HG02938 (cell line): ENCODE results near the gene ORAI3.

Experiments used
- ATAC-seq: cut with Tn5 transposase; IDR thresholded peaks from one replicate; pipeline ENCODE4 v1.9.1; 2021; ENCODE audit warnings: mild to moderate bottlenecking, moderate library complexity; ENCODE audit not compliant: unreplicated experiment

ORAI3 gene

DNA sequence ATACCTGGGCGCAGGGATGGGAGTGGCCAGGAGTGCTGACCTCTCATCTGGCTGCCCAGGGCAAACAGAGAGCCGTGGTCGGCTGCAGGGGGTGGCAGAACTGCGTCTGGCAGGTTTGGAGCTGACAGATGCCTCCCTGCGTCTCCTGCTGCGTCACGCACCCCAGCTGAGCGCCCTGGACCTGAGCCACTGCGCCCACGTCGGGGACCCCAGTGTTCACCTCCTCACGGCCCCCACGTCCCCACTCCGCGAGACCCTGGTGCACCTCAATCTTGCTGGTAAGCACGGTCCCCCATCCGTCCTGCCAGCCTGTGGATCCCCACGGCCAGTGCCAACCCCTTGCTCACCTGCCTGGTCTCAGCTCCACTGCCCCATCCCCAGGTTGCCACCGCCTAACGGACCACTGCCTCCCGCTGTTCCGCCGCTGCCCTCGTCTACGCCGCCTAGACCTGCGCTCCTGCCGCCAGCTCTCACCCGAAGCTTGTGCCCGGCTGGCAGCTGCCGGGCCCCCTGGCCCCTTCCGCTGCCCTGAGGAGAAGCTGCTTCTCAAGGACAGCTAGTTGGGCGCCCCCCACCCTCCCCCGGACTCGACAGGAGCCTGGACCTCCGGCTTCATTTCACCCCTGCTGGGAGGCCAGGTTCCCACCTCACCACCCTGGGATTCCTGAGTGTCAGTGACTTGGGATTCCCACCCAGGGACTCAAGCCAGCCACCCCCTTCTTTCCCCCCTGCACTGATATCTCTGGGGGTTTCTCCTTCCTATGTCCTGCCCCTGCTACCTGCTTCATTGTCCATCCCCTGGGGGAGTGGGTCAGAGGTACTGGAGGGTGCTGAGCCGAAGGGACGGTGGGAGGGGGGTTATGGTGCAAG is 2.0 kb upstream of the ORAI3 start:
- ATAC-seq: no peak

DNA sequence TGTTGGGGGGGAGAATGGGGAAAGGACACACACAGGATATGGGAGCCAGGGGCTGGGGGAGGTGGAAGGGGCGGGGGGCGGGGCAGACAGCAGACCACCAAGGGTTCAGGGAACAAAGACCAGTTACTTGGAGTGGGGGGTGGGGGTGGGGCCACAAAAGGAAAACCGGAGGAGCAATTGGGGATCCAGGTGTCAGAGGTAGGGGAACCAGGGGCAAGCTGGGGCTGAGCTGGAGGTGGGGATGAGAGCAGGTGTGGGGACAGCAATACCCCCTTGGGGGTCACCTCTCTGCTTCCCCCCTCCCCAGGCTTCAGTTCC is 1.4 kb upstream of the ORAI3 start:
- ATAC-seq: no peak

DNA sequence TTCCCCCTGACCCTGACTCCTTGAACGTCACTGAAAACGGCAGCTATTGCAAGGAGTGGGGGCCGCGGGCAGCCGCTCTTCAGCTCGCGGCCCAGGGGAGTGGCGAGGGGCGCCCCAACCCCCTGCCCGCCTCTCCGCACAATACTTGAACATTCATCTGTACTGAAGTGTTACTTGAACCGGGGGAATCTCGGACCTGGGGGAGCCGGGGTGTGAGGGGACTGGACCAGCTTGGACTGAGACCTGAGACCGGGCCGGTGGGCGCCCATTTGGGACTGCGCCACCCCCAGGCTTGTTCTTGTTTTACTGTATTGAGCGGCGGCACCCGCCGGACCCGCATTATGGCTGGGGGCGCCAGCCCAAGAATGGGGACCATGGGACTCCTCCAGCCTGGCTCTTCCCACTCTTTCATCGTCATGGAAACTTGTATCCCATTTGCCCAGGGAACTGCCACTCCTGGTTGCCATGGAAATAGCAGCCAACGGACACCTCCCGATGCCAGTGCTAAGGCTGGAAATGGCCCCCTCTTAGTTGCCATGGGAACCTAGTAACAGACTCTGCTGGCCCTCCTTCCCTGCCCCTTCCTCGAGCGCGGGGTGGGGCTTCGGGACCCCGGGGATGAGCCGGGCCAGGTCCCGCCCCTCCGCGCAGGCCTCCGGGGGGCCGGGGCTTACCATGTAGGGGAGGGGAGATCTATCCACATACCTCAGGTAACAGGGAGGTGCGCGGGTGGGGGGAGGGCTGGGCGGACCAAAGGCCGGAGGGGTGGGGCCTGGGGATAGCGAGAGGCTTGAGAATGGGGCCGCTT is 805 bp upstream of the ORAI3 start:
- ATAC-seq: no peak

DNA sequence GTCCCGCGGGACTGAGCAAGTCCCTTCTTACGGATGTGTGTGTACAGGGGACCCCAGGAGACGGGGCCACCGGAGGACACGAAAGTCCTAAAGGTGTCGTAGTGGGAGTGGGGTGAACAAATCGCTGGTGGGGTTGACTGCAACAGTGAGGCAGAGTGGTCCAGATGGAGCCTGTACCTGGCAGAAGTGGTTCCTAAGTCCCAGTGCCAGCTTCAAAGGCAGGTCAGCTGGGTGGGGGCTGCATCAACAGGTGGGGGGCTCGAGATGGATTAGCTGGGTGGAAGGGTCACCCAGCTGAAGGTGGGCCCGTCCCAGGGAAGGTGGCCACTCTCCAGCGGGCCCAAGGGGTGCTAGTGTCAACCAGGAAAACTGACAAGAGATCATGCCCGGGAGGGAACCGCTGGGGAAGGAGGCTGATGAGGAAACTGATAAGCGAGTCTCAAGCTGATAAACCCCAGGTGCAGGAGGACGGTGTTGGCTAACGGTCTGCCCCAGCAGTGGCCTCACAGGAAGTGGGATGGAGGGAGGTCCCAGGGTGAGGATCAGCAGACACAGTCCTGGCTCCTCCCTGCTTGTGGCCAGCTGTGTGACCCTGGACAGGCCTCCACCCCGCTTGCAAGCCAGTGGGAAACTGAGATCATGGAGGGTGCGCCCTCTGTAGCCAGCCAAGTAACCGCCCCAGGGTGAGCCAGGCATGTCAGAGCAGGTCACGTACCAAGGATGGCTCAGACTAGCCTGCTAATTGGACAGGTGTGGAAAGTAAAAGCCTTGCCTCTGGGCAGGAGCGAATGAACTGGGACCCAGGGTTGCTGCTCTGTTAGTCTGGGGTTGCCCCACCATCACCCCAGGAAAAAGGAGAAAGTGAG is 1.0 kb downstream of the ORAI3 start:
- ATAC-seq: no peak

DNA sequence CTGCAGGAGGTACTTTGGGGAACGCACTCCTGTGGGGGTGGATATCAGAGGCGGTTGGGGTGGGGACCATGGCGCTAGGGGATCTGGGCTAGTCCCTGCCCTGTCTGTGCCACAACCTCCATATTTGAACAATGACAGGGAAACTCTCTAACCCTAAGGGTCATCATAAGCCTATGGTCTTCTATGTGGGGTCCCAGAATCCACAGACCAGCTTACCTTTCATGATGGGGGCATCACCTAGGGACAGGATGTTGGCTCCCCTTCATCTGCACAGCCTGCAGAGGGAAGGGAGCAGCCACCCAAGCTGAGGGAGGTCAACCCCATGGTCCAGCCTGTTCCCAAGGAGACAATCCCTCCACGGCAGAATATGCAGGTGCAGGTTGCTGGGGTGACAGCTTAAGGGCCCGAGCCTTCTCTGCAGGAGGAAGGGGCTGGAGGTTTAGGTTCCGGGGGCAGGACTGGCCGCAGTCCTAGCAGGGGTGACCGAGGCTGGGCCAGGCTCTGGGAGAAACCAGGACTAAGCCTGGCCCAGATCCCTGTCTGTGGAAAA is 1.7 kb downstream of the ORAI3 start:
- ATAC-seq: no peak

DNA sequence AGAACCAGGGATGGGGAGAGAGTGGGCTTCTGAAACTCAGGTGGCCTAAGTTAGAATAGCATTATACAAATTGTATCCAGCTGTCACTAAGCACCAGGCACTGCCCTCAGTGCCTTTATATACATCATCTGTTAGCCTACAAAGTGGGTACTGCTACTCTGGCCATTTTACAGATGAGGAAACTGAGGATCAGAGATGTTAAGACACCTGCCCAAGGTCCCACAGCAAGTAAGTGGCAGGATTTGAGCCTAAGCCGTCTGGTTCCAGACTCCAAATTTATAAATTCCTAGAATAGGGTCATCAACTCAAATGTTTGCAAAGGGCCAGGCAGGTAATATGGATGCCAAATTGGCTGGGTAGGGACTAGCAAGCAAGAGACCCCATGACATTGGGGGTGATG is 2.3 kb downstream of the ORAI3 start:
- no peak for ATAC-seq

DNA sequence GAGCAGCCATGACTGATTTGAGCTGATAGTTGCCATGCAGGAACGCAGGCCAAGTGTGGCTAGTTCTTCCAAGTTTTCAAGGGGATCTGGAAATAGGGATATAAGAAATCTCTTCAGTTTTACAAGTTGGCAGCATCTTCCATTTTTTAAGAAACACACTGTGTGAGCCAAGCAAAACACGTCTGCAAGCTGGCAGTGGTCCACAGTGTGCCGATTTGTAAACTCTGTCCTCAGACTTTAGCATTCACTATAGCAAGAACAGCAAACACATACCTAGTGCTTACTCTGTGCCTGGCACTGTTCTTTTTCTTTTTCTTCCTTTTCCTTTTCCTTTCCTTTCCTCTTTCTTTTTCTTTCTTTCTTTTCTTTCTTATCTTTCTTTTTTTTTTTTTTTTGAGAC is 2.9 kb downstream of the ORAI3 start:
- ATAC-seq: no peak

DNA sequence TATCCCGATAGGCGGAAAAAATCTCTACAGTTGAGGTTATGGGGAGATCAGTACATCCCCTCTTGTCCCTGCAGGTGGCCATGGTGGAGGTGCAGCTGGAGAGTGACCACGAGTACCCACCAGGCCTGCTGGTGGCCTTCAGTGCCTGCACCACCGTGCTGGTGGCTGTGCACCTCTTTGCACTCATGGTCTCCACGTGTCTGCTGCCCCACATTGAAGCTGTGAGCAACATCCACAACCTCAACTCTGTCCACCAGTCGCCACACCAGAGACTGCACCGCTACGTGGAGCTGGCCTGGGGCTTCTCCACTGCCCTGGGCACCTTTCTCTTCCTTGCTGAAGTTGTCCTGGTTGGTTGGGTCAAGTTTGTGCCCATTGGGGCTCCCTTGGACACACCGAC is 4.2 kb downstream of the ORAI3 start:
- ATAC-seq: no peak

DNA sequence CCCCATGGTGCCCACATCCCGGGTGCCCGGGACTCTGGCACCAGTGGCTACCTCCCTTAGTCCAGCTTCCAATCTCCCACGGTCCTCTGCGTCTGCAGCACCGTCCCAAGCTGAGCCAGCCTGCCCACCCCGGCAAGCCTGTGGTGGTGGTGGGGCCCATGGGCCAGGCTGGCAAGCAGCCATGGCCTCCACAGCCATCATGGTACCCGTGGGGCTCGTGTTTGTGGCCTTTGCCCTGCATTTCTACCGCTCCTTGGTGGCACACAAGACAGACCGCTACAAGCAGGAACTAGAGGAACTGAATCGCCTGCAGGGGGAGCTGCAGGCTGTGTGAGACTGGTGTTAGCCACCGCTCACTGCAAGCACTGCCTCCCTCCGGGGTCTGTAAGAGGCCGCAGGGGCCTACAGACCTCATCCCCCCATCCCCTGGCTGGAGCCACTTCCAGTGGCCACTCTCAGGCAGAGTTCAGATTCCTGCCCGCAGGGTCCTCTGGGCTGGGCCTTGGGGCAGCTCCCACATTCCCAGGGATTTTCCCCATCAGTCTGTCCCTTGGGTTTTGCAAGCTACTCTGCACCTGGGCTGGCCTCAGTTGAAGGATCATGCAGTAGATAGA is 4.8 kb downstream of the ORAI3 start:
- ATAC-seq: no peak

DNA sequence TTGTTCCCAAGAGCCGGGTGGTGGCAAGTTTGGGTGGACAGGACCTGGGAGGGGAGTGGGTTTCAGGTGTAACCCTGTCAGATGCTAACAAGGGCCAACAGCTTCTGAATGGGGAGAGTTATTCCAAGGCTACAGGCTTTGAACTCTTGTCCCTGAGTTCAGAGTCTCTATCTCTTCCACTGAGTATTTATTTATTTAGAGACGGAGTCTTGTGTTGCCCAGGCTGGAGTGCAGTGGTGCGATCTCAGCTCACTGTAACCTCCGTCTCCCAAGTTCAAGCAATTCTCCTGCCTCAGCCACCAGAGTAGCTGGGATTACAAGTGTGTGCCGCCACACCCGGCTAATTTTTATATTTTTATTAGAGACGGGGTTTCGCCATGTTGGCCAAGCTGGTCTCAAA is 6.1 kb downstream of the ORAI3 start:
- ATAC-seq: no peak

DNA sequence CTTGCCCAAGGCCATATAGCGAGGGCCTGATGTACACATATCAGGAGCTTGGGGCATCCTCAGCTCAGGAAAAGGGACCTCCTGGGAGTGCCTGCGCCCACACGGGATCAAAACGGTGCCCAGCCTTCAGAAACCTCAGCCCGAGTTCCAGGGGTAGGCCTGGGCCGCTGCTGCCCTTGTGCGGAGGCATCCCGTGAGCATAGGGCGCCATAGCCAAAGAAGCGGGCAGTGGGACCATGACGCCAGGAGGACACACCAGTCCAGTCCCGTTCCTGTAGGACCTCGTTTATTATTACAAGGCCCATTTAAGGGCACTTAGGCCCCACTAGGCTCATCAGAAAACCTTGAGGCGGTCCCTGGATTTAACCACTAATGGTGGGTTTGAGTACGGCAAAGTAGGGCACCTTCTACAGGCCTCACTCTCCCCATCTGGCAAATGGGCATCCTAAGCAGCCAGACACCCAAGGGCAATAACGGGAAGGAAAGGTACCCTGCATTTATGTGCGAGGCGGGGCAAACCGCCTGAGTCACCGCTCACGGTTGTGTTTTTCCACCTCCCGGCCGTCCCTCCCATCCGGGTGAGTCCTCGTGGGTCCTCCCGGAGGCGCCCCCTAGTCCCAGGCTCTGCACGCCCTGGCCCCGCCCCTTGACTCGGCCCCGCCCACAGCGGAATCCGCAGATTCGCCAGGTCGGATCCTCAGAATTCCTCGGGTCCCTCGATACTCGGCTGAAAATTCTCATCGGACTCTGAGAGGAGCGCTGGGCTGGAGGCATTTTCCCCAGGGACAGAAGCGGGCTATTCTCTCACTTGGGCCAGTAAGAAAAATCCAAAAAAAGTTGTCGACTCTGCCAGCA is 8.0 kb downstream of the ORAI3 start:
- ATAC-seq: no peak

DNA sequence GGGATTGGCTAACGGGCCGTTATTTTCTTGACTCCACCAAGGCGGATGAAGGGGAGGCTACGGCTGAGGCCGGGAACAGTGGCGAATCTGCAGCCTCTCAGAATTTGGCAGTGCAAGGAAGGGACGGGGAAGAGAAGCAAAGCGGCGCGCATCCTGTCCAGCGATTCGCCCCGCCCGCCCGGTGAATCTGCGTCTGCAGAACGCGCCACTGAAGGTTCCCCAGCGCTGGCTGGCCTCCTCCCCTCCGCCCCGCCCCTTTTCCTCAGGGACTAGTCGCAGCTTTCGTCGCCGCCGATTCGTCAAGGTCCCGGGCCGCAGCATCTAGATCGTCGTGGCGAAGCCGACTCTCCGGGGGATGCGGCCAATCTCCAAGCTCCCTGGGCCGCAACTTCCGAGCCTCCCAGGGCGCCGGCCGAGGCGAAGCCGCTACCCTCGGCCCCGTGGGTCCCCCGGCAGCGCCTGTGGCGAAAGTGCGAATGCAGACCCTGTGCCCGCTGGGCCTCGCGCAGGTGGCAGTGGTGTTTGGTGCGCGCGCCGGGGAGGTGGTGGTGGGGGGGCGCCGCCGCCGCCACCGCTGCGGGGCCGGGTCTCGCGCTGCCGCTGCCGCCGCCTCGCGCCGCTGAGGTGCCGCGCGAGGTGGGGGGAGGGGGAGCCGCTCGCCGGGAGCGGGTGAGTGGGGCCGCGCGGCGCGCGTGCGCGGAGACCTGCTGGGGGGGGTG is 8.7 kb downstream of the ORAI3 start, which contains the start of gene SETD1A:
TSS of gene SETD1A (plus strand) at position 299 of the 719 bp plus-strand sequence. CDS start 978 bp downstream, outside the sequence.
- ATAC-seq: peak; percentile 76

DNA sequence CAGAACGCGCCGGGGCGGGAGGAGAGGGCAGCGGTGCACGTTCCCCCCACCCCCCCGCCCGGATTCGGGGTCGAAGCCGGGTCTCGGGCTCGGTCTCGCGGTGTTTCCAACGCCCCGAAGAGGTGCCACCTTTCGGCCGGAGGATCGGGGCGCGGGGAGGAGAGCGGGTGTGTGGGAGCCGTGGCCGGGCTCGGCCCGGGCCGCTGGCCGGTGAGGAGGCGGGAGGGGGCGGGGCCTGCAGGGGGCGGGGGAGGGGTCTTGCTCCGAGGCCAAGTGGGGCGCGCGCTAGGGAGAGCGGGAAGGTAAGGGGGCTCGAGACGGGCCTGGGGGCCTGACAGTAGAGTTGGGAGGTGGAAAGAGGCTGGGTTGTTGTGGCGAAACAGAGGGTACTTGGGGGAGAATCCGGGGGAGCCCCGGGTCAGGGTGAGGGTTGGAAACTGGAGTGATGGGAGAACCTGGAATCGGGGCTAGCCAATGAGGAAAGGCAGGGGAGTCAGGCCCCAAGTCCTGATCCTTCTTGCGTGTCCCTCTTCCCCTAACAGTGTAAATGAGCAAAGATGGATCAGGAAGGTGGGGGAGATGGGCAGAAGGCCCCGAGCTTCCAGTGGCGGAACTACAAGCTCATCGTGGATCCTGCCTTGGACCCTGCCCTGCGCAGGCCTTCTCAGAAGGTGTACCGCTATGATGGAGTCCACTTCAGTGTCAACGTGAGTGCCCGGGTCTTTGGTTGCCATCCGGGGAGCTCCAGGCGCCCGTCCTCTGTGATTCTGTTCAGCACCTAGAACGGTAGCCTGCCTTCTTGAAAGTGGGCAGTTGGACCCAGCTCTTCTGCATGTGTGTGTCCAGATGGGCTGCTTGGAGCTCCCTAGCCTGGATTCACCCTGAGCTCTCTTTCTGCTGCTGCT is 9.6 kb downstream of the ORAI3 start:
- peak; percentile 11 for ATAC-seq

DNA sequence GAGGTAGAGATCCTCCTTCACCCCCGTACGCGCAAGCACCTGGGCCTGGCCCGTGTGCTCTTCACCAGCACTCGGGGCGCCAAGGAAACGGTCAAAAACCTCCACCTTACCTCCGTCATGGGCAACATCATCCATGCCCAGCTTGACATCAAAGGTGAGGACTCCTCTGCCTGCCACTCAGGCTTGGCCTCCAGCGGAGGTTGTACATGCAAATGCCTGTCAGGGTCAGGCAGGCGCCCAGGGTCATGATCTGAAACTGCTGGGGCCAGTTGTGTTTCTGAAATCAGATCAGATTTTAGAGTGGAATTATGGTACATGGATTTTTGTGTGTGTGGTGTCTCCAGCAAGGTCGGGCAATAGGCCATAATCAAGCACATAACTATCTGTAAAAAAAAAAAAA is 12.5 kb downstream of the ORAI3 start:
- ATAC-seq: no peak

DNA sequence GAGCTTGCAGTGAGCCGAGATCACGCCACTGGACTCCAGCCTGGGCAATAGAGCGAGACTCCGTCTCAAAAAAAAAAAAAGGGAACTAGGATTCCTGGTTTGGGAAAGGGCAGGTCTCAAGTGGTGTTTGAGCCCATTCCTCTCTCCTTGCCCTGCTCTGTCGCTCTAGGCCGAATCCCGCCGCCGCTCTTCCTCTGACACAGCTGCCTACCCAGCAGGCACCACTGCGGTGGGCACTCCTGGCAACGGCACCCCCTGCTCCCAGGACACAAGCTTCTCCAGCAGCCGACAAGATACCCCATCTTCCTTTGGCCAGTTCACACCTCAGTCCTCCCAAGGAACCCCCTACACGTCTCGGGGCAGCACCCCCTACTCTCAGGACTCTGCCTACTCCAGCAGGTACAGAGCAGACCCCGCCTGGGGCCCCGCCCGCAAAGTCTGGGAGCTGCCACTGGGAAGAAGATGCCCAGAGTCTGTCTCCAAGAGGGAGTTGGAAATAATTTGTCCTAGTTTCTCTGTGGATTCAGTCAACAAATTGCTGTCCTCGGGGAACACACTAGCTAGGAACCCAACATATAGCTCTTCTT is 15.2 kb downstream of the ORAI3 start:
- ATAC-seq: no peak

DNA sequence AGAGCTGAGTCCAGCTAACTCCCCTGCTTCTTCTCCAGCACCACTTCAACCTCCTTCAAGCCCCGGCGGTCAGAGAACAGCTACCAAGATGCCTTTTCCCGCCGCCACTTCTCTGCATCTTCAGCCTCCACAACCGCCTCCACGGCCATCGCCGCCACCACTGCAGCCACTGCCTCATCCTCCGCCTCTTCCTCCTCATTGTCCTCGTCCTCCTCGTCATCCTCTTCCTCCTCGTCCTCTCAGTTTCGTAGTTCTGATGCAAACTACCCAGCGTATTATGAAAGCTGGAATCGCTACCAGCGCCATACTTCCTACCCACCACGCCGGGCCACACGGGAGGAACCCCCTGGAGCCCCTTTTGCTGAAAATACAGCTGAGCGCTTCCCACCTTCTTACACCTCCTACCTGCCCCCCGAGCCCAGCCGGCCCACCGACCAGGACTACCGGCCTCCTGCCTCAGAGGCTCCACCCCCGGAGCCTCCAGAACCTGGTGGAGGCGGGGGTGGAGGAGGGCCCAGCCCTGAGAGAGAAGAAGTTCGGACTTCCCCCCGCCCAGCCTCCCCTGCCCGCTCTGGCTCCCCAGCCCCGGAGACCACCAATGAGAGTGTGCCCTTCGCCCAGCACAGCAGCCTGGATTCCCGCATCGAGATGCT is 15.8 kb downstream of the ORAI3 start:
- no peak for ATAC-seq

DNA sequence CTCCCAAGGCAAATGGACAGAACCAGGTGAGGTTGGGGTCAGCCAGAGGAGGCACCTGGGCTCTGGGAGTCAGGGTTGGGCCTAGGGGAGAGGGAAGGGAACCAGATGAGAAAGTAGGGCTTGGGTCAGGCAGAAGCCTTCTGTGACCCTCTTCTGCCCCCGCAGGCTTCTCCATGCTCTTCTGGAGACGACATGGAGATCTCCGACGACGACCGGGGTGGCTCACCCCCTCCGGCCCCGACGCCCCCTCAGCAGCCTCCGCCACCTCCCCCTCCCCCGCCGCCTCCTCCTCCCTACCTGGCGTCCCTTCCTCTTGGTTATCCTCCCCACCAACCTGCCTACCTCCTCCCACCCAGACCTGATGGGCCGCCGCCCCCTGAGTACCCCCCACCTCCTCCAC is 16.6 kb downstream of the ORAI3 start:
- ATAC-seq: no peak
